GM12878 (cell line): ENCODE data around the gene FAM98C. TPM values are rescaled to one million over a fixed set of nuclear protein-coding genes. Genes with fewer than 3 reads are reported as not detected.

Experiments used
- ATAC-seq: fragments of 200-7000 bp; cut with Tn5 transposase; 3 replicates; pipeline ENCODE4 v1.9.1; 2020; ENCODE audit warnings: mild to moderate bottlenecking, moderate library complexity
- BruUV-seq: library from RNA; stranded (reverse); fragments of 400-500 nt; replicated peaks from 2 replicates; lab custom pipeline; 2021; lab: Mats Ljungman, UMichigan
- CTCF ChIA-PET: fragments of 300-600 bp; sonication (Branson Sonifier 250); formaldehyde crosslinking; extraction: SDS; loops from one replicate; lab custom pipeline; 2021; ENCODE audit warnings: inconsistent platforms; lab: Yijun Ruan, JAX
- POLR2A ChIA-PET: fragments of 350-600 bp; formaldehyde crosslinking; extraction: SDS; loops from one replicate; lab custom pipeline; 2021; ENCODE audit warnings: inconsistent platforms; lab: Charles Lee
- RAD21 ChIA-PET: fragments of 300-600 bp; sonication (Branson Sonifier 250); formaldehyde crosslinking; loops from one replicate; lab custom pipeline; 2023; ENCODE audit warnings: antibody characterized with exemption; ENCODE audit not compliant: unreplicated experiment; lab: Charles Lee
- SMC1A ChIA-PET: fragments of 300-600 bp; sonication (Branson Sonifier 250); formaldehyde crosslinking; loops from one replicate; lab custom pipeline; 2023; ENCODE audit not compliant: unreplicated experiment, uncharacterized antibody; lab: Charles Lee
- DNase-seq: peaks from one replicate; pipeline ENCODE4 v3.0.0-alpha.2; 2011; ENCODE audit warnings: low read depth, low spot score
- FAIRE-seq: peaks from 3 replicates; lab custom pipeline; 2011; peaks lifted over from hg19 to GRCh38; lab: Jason Lieb, UNC
- H2AFZ ChIP-seq: 2 replicates; pipeline ENCODE4 v1.6.0; 2011; ENCODE audit warnings: low read depth, low read length, control low read depth; ENCODE audit not compliant: control insufficient read depth
- H3K27ac ChIP-seq: 2 replicates; pipeline ENCODE4 v1.5.1; 2011; ENCODE audit warnings: control low read depth; ENCODE audit not compliant: control insufficient read depth, insufficient read depth
- H3K27me3 ChIP-seq, 2 experiments: replicated peaks in 1 of 2; 2 replicates each; pipeline versions ENCODE4 v1.6.0 to v1.6.1; 2011; ENCODE audit warnings: low read length in 1 of 2; ENCODE audit not compliant: control insufficient read depth in 2 of 2, insufficient read depth in 2 of 2
- H3K36me3 ChIP-seq, 2 experiments: 2 replicates each; pipeline ENCODE4 v1.5.1; 2011; ENCODE audit warnings: low read length in 1 of 2; ENCODE audit not compliant: control insufficient read depth in 2 of 2, insufficient read depth in 2 of 2
- H3K4me1 ChIP-seq: 2 replicates; pipeline ENCODE4 v1.6.1; 2011; ENCODE audit warnings: mild to moderate bottlenecking, low read length, moderate library complexity, mixed read lengths; ENCODE audit not compliant: control insufficient read depth, insufficient read depth
- H3K4me2 ChIP-seq: 2 replicates; pipeline ENCODE4 v1.6.0; 2011; ENCODE audit warnings: control low read depth; ENCODE audit not compliant: control insufficient read depth, insufficient read depth
- H3K4me3 ChIP-seq: fragments of 200-600 bp; sonication (generic); 2 replicates; pipeline ENCODE4 v1.5.1; 2016
- H3K79me2 ChIP-seq: 2 replicates; pipeline ENCODE4 v1.6.0; 2011; ENCODE audit warnings: low read length; ENCODE audit not compliant: control insufficient read depth, insufficient read depth
- H3K9ac ChIP-seq: 2 replicates; pipeline ENCODE4 v1.8.0; 2011; ENCODE audit warnings: low read length, control low read depth, mixed read lengths; ENCODE audit not compliant: control insufficient read depth, insufficient read depth
- H3K9me3 ChIP-seq: replicated peaks from 3 replicates; pipeline ENCODE4 v1.5.1; 2011; ENCODE audit warnings: mild to moderate bottlenecking, low read length; ENCODE audit not compliant: control insufficient read depth, insufficient read depth
- H4K20me1 ChIP-seq: 2 replicates; pipeline ENCODE4 v1.6.0; 2011; ENCODE audit not compliant: control insufficient read depth, insufficient read depth
- BACH1 ChIP-seq: fragments of 450-650 bp; IDR thresholded peaks from 2 replicates; pipeline ENCODE4 v1.6.1; 2017; ENCODE audit warnings: mild to moderate bottlenecking, borderline replicate concordance
- ESRRA ChIP-seq: IDR thresholded peaks from 2 replicates; pipeline ENCODE4 v1.6.1; 2012; ENCODE audit warnings: mild to moderate bottlenecking, low read length, improper control_type of control experiment
- NR2F1 ChIP-seq: fragments of 450-650 bp; conservative IDR thresholded peaks from 2 replicates; pipeline ENCODE4 v1.6.1; 2017; ENCODE audit warnings: mild to moderate bottlenecking
- RAD21 ChIP-seq: IDR thresholded peaks from 2 replicates; pipeline ENCODE4 v1.6.1; 2011; ENCODE audit warnings: mild to moderate bottlenecking, low read depth, low read length, moderate library complexity; ENCODE audit not compliant: insufficient read depth
- SMC3 ChIP-seq: IDR thresholded peaks from 2 replicates; pipeline ENCODE4 v1.6.1; 2011; ENCODE audit warnings: low read length, improper control_type of control experiment, borderline replicate concordance
- SREBF2 ChIP-seq: IDR thresholded peaks from 2 replicates; pipeline ENCODE4 v1.6.1; 2012; ENCODE audit warnings: mild to moderate bottlenecking, low read length
- ZNF207 ChIP-seq: fragments of 450-650 bp; IDR thresholded peaks from 2 replicates; pipeline ENCODE4 v1.6.1; 2014; ENCODE audit warnings: antibody characterized with exemption, mild to moderate bottlenecking, borderline replicate concordance
- WGBS: methylation state at CpG from one replicate; pipeline ENCODE4 v1.1.6; 2016; ENCODE audit warnings: low lambda C conversion rate; ENCODE audit not compliant: insufficient replicate concordance, insufficient coverage; ENCODE audit errors: missing lambda C conversion rate; 5-methylcytosine and 5-hydroxymethylcytosine counted together
- in situ Hi-C: fragments of 300-500 bp; cut with MboI; formaldehyde crosslinking; loops from 9 replicates; pipeline ENCODE4 v1.14.3; 2018; ENCODE audit warnings: mixed read lengths
- intact Hi-C: fragments of 100-400 bp; cut with micrococcal nuclease; formaldehyde crosslinking; loops from one replicate; pipeline ENCODE4 v1.14.2; 2022; ENCODE audit not compliant: unreplicated experiment
- polyA plus RNA-seq, 11 experiments: library from polyadenylated mRNA; depleted of rRNA in 4 of 11; unstranded in 6 of 11; stranded (reverse) in 5 of 11; fragments of >200 nt; fragmentation: Nextera tagmentation in 4 of 11; fragmentation: Illumina TruSeq in 1 of 11; extraction: Ambion mirVana in 4 of 11; extraction: Trizol in 1 of 11; gene quantifications; 1 replicate in 1 of 11; 2 replicates in 10 of 11; pipeline versions ENCODE4 v1.2.1 to v1.2.3, GENCODE V29; 2011 to 2016; ENCODE audit warnings: inconsistent platforms in 2 of 11, missing spikeins in 2 of 11, low read depth in 1 of 11
- total RNA-seq, 4 experiments: library from RNA; depleted of rRNA in 3 of 4; stranded (reverse); fragments of >200 nt in 3 of 4; fragmentation: Illumina TruSeq in 1 of 4; extraction: Trizol in 1 of 4; gene quantifications; 2 replicates each; pipeline versions ENCODE4 v1.2.1 to v1.2.3, GENCODE V29; 2013 to 2021
- TF ChIP-seq, protein P1 (sequence below), 3 experiments: IDR thresholded peaks in 2 of 3; conservative IDR thresholded peaks in 1 of 3; 2 replicates each; pipeline ENCODE4 v1.5.1; 2011; ENCODE audit warnings: low read depth in 3 of 3, low read length in 3 of 3, mild to moderate bottlenecking in 3 of 3, control low read depth in 2 of 3, moderate library complexity in 2 of 3, inconsistent platforms in 1 of 3, mixed read lengths in 1 of 3; ENCODE audit not compliant: control insufficient read depth in 2 of 3, insufficient read depth in 1 of 3; ENCODE audit errors: extremely low read depth in 1 of 3

The FAM98C gene
- total and polyA plus RNA-seq, 10 of the 15 experiments (the other 5 are each of a cell fraction or from before 2014, with no cell fraction given) = 1.4 to 17.2 (median 9.5) TPM

DNA sequence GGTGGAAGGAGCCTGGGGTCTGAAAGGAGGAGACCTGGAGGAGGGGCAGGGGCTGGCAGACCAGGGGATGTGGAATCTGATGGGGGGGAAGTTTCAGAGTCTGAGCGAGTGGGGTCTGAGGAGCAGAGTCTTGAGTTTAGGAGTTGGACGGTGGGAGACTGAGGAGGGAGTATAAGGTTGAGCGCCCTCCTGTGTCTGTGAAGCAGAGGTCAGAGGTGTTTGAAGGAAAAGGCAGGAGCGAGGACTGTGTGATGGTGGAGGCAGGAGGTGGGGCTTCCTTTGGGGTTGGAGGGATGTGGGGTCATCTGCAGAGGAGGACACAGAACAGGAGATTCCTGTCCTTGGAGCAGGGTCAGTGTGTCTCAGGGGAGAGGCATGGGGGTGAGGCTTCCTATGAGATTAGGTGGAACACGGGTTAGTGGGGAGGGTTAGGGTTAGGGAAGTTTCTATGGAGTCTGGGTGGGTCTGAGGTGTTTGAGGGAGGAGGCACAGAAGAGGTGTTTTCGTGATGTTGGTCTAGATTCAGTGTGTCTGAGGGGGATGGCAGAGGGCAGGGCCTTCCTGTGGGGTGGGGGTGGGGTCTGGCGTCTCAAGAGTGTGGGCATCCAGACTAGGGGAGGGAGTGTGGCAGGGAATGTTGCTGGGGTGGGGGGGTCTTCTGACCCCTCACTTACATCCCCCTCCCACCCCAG lies 38.9 kb downstream of the FAM98C start:
- no peak overlapping the region for H3K9ac ChIP-seq
- ChIA-PET SMC1A (interaction anchor here (0.6 kb wide), 1 partner anchor 42 kb away, joined by 3 read pairs; no protein-coding TSS in a partner anchor), CTCF (no interaction called here), RAD21 (no interaction called here), POLR2A (interaction anchor here (0.7 kb wide), 1 partner anchor 431 kb away, joined by 5 read pairs; no protein-coding TSS in a partner anchor)
- no peaks in the 10 kb centered on the region for H3K79me2 ChIP-seq
- H3K36me3 ChIP-seq = no peaks in the 10 kb centered on the region
- FAIRE-seq (no peak), ATAC-seq (peak; percentile 71), DNase-seq (no peak)
- intact Hi-C loops = no loop called here
- no peak overlapping the region for H2AFZ ChIP-seq
- no peaks in the 10 kb centered on the region for H3K4me1 ChIP-seq
- H4K20me1 ChIP-seq = no peaks in the 10 kb centered on the region
- no peak overlapping the region for H3K4me2 ChIP-seq
- 15% methylated on average over 7 of the region's 7 CpGs for WGBS
- H3K9me3 ChIP-seq = no peaks in the 10 kb centered on the region
- no peak for TF ChIP-seq ZNF207
- TF ChIP-seq SREBF2 = no peak
- no peak for TF ChIP-seq ESRRA
- peak; percentile 43; the same call in 1 of the 2 replicates for TF ChIP-seq SMC3
- TF ChIP-seq NR2F1 = 0 out of 2 replicates have a peak, but pooled peaks have one; percentile 22
- peak; percentile 45; the same call in 1 of the 2 replicates for TF ChIP-seq RAD21
- TF ChIP-seq, protein P1, sequence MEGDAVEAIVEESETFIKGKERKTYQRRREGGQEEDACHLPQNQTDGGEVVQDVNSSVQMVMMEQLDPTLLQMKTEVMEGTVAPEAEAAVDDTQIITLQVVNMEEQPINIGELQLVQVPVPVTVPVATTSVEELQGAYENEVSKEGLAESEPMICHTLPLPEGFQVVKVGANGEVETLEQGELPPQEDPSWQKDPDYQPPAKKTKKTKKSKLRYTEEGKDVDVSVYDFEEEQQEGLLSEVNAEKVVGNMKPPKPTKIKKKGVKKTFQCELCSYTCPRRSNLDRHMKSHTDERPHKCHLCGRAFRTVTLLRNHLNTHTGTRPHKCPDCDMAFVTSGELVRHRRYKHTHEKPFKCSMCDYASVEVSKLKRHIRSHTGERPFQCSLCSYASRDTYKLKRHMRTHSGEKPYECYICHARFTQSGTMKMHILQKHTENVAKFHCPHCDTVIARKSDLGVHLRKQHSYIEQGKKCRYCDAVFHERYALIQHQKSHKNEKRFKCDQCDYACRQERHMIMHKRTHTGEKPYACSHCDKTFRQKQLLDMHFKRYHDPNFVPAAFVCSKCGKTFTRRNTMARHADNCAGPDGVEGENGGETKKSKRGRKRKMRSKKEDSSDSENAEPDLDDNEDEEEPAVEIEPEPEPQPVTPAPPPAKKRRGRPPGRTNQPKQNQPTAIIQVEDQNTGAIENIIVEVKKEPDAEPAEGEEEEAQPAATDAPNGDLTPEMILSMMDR (IDR thresholded peaks at IDR 0.05 in 2 of 3, conservative IDR thresholded peaks at IDR 0.05 in 1 of 3; ENCODE audit: control insufficient read depth in 2 of 3, extremely low read depth in 1 of 3, insufficient read depth in 1 of 3, low read depth in 3 of 3, low read length in 3 of 3) = peak; percentile 23 to 45 (median 29); a peak in 3 of 6 replicates
- TF ChIP-seq BACH1 = no peak
- no TSS peak for BruUV-seq
- no peaks in the 10 kb centered on the region for H3K27me3 ChIP-seq
- H3K4me3 ChIP-seq = no peak overlapping the region
- in situ Hi-C loops = no loop called here
- no peak overlapping the region for H3K27ac ChIP-seq
